BLaER1 (cell line): ENCODE measurements around the gene ATF6.

ENCODE experiments used
- H3K27ac ChIP-seq: shearing (Covaris generic); formaldehyde crosslinking; 2 replicates; pipeline ENCODE4 v1.8.1; 2022
- H3K27me3 ChIP-seq: shearing (Covaris generic); formaldehyde crosslinking; 2 replicates; pipeline ENCODE4 v1.8.1; 2022
- H3K36me3 ChIP-seq: shearing (Covaris generic); formaldehyde crosslinking; 2 replicates; pipeline ENCODE4 v1.8.1; 2022
- H3K4me1 ChIP-seq: shearing (Covaris generic); formaldehyde crosslinking; 2 replicates; pipeline ENCODE4 v1.8.1; 2022
- H3K4me2 ChIP-seq: shearing (Covaris generic); formaldehyde crosslinking; 2 replicates; pipeline ENCODE4 v1.8.1; 2022
- H3K4me3 ChIP-seq: shearing (Covaris generic); formaldehyde crosslinking; 2 replicates; pipeline ENCODE4 v1.8.1; 2022
- H3K9ac ChIP-seq: shearing (Covaris generic); formaldehyde crosslinking; 2 replicates; pipeline ENCODE4 v1.8.1; 2022
- H3K9me3 ChIP-seq: shearing (Covaris generic); formaldehyde crosslinking; 2 replicates; pipeline ENCODE4 v1.8.1; 2022
- H4K20me1 ChIP-seq: shearing (Covaris generic); formaldehyde crosslinking; 2 replicates; pipeline ENCODE4 v1.8.1; 2022
- Cebpa-rat ChIP-seq: shearing (Covaris generic); IDR thresholded peaks from 2 replicates; pipeline ENCODE4 v1.8.1; 2022

Gene ATF6

DNA sequence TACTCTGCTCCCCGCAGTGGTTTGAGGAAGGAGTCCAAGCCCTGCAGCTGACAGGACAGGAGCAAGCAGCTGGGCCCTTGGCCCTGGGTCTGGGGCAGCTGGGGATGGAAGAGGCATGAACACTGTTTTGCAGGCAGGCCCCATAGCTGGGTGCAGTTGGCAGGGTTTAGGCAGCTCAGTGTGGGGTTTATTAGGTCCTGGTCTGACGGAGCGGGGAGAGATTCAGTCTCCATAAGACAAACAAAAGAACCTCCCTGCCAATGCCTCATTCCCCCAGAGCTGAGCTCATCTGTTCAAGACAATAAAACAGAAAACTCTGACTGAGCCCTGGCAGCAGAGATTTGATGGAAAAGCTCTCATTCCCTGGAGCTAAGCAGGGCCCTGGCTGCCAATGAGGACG lies 220.2 kb downstream of the ATF6 start:
- Histone ChIP-seq H3K9me3 (peaks cover 18% of the 10 kb centered on the region), H3K27me3 (no peaks in the 10 kb centered on the region), H4K20me1 (no peaks in the 10 kb centered on the region)

GRCh38 chr1:161987303-161987702 lies 221.2 kb downstream of the ATF6 start:
- H3K9me3 ChIP-seq = peaks cover 28% of the 10 kb centered on the region
- no peak overlapping the region for H3K9ac ChIP-seq
- H3K4me1 ChIP-seq = no peaks in the 10 kb centered on the region
- H3K36me3 ChIP-seq = no peaks in the 10 kb centered on the region
- no peaks in the 10 kb centered on the region for H3K27me3 ChIP-seq
- H3K4me2 ChIP-seq = no peak overlapping the region
- no peak for TF ChIP-seq Cebpa-rat
- H4K20me1 ChIP-seq = no peaks in the 10 kb centered on the region
- H3K4me3 ChIP-seq = no peak overlapping the region
- H3K27ac ChIP-seq = no peak overlapping the region

More for the DNA sequence above, 220.2 kb downstream of the ATF6 start:
- no peak overlapping the region for H3K27ac ChIP-seq
- no peak for TF ChIP-seq Cebpa-rat
- peaks cover under 1% of the 10 kb centered on the region; the same call in 1 of the 2 replicates for H3K4me1 ChIP-seq
- H3K4me2 ChIP-seq = no peak overlapping the region
- no peaks in the 10 kb centered on the region for H3K36me3 ChIP-seq
- H3K9ac ChIP-seq = no peak overlapping the region
- no peak overlapping the region for H3K4me3 ChIP-seq

DNA sequence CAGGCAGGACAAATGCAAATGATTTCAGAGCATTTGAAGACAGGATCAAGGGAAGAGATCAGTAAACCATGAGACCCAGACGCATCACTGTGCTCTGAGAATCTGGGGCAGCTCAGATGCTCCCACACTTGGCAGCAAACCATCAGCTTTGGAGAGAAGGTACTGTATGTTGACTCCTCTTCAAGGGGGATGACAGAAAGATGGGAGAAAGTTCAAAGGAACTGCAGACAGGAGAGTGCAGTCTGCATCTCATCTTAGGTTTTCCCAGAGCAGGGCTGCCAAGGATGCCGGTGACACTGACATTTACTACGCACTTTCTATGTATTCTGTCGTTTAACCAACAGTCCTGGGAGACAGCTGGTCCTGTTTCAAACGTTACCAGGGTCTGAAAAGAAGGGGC lies 221.8 kb downstream of the ATF6 start:
- Histone ChIP-seq H3K4me2 (no peak overlapping the region), H3K4me3 (no peak overlapping the region), H4K20me1 (no peaks in the 10 kb centered on the region), H3K9ac (no peak overlapping the region), H3K27me3 (no peaks in the 10 kb centered on the region), H3K9me3 (peaks cover 34% of the 10 kb centered on the region), H3K36me3 (no peaks in the 10 kb centered on the region), H3K4me1 (no peaks in the 10 kb centered on the region), H3K27ac (no peak overlapping the region)
- no peak for TF ChIP-seq Cebpa-rat

GRCh38 chr1:161988413-161988812 lies 222.3 kb downstream of the ATF6 start:
- Histone ChIP-seq H3K4me1 (no peaks in the 10 kb centered on the region), H3K4me3 (no peak overlapping the region), H4K20me1 (no peaks in the 10 kb centered on the region), H3K27ac (no peak overlapping the region), H3K9me3 (peaks cover 39% of the 10 kb centered on the region), H3K27me3 (no peaks in the 10 kb centered on the region), H3K36me3 (no peaks in the 10 kb centered on the region), H3K4me2 (no peak overlapping the region), H3K9ac (no peak overlapping the region)
- no peak for TF ChIP-seq Cebpa-rat

GRCh38 chr1:161989108-161989507 lies 223.0 kb downstream of the ATF6 start:
- Histone ChIP-seq H3K36me3 (no peaks in the 10 kb centered on the region), H3K27ac (no peak overlapping the region), H3K9ac (no peak overlapping the region), H3K4me1 (no peaks in the 10 kb centered on the region), H3K4me3 (no peak overlapping the region), H3K4me2 (no peak overlapping the region), H3K27me3 (no peaks in the 10 kb centered on the region), H4K20me1 (no peaks in the 10 kb centered on the region), H3K9me3 (peaks cover 40% of the 10 kb centered on the region)
- TF ChIP-seq Cebpa-rat = no peak

DNA sequence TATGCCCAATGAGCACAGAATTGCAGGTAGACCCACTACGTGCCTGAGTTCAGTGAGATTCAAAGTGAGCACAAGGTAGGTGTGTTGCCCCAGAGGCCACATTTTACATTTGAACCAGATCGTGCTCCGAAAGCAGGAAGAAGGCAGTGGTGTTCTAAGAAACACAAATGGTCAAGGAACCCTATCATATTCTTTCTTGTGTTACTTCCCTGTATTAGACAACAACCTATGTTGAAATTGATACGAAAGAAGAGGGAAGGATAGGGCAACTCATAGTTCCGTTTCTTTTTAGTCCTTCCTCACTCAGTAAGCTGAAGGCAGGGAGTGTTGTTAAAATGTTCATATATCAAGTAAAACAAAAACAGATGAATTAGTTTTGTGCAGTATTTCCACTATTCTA lies 223.7 kb downstream of the ATF6 start:
- Histone ChIP-seq H3K4me1 (no peaks in the 10 kb centered on the region), H3K4me3 (no peak overlapping the region), H3K4me2 (no peak overlapping the region), H3K9me3 (peaks cover 40% of the 10 kb centered on the region), H3K36me3 (no peaks in the 10 kb centered on the region), H3K27ac (no peak overlapping the region), H4K20me1 (no peaks in the 10 kb centered on the region), H3K9ac (no peak overlapping the region), H3K27me3 (no peaks in the 10 kb centered on the region)
- no peak for TF ChIP-seq Cebpa-rat

- H3K9me3 ChIP-seq = peaks cover 27% of the 10 kb centered on the region
- no peaks in the 10 kb centered on the region for H3K36me3 ChIP-seq
- TF ChIP-seq Cebpa-rat = no peak
- H3K27me3 ChIP-seq = no peaks in the 10 kb centered on the region
- no peak overlapping the region for H3K4me2 ChIP-seq
- H3K4me1 ChIP-seq = peaks cover 3% of the 10 kb centered on the region; the same call in 1 of the 2 replicates
- H3K9ac ChIP-seq = no peak overlapping the region
- H3K4me3 ChIP-seq = no peak overlapping the region
- H4K20me1 ChIP-seq = no peaks in the 10 kb centered on the region
- H3K27ac ChIP-seq = no peak overlapping the region
These were observed 227.5 kb downstream of the ATF6 start for GRCh38 chr1:161993576-161993975.

- Histone ChIP-seq H3K4me3 (no peak overlapping the region), H3K9ac (no peak overlapping the region), H4K20me1 (no peaks in the 10 kb centered on the region), H3K27me3 (no peaks in the 10 kb centered on the region), H3K9me3 (peaks cover 27% of the 10 kb centered on the region), H3K27ac (no peak overlapping the region), H3K4me2 (no peak overlapping the region), H3K36me3 (no peaks in the 10 kb centered on the region), H3K4me1 (peaks cover 8% of the 10 kb centered on the region; the same call in 1 of the 2 replicates)
- no peak for TF ChIP-seq Cebpa-rat
These were observed 228.1 kb downstream of the ATF6 start for GRCh38 chr1:161994175-161994668.

- no peak overlapping the region for H3K4me3 ChIP-seq
- H3K27me3 ChIP-seq = no peaks in the 10 kb centered on the region
- H3K4me2 ChIP-seq = no peak overlapping the region
- no peaks in the 10 kb centered on the region for H3K36me3 ChIP-seq
- peaks cover 13% of the 10 kb centered on the region; the same call in 1 of the 2 replicates for H3K4me1 ChIP-seq
- peaks cover 14% of the 10 kb centered on the region for H3K9me3 ChIP-seq
- no peak for TF ChIP-seq Cebpa-rat
- H4K20me1 ChIP-seq = no peaks in the 10 kb centered on the region
- no peak overlapping the region for H3K9ac ChIP-seq
- H3K27ac ChIP-seq = no peak overlapping the region
These were observed 231.0 kb downstream of the ATF6 start for GRCh38 chr1:161997152-161997551.

DNA sequence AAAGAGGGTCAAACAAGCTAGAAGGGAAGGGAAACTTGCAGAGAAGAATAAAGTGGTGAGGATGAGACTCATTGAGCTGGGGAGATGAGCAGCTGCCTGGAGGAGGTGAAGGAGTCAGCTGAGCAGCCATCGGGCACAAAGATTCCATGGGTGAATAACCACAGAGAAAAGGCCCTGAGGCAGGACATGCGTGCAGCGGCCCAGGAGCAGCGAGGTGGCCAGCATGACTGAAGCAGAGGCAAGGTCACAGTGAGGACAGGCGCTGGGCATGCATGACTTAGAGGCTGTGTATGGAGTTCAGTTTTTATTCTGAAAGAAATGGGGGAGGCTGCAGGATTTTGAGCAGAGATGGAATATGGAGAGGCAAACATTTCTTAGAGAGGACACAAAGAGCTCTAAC lies 232.7 kb downstream of the ATF6 start:
- TF ChIP-seq Cebpa-rat = no peak
- Histone ChIP-seq H3K4me3 (no peak overlapping the region), H3K4me2 (peak overlapping the region; percentile 3; the same call in 1 of the 2 replicates), H3K4me1 (peaks cover 26% of the 10 kb centered on the region), H3K9ac (no peak overlapping the region), H3K27me3 (no peaks in the 10 kb centered on the region), H3K27ac (no peak overlapping the region), H3K9me3 (no peaks in the 10 kb centered on the region), H3K36me3 (no peaks in the 10 kb centered on the region), H4K20me1 (no peaks in the 10 kb centered on the region)
